Panc1 (cell line): Measurements from ENCODE around the gene EEF2K. TPM values are rescaled to one million over a fixed set of nuclear protein-coding genes. Genes with fewer than 3 reads are reported as not detected.
A peak's percentile ranks its signal among the peaks of the same experiment; 100 is the strongest.

ENCODE experiments used
- ATAC-seq: fragments of 200-7000 bp; cut with Tn5 transposase; 2 replicates; pipeline ENCODE4 v1.9.1; 2020; ENCODE audit warnings: mild to moderate bottlenecking, moderate library complexity
- BruUV-seq: library from RNA; stranded (reverse); fragments of 400-500 nt; replicated peaks from 2 replicates; lab custom pipeline; 2021; lab: Mats Ljungman, UMichigan
- CTCF ChIA-PET: fragments of 300-600 bp; sonication (Branson Sonifier 250); formaldehyde crosslinking; loops from one replicate; lab custom pipeline; 2022; ENCODE audit warnings: antibody characterized with exemption; lab: Charles Lee
- POLR2A ChIA-PET: fragments of 300-600 bp; sonication (Branson Sonifier 250); formaldehyde crosslinking; loops from one replicate; lab custom pipeline; 2022; ENCODE audit warnings: antibody characterized with exemption; lab: Charles Lee
- DNase-seq: peaks from one replicate; pipeline ENCODE4 v3.0.0-alpha.2; 2010; ENCODE audit warnings: low read depth, low spot score
- H3K27ac ChIP-seq: 2 replicates; pipeline ENCODE4 v1.5.1; 2011; ENCODE audit warnings: mild to moderate bottlenecking, low read length, inconsistent platforms
- H3K27me3 ChIP-seq: fragments of 200-500 bp; sonication (Bioruptor generic); 2 replicates; pipeline ENCODE4 v1.6.0; 2014; ENCODE audit warnings: low read length, inconsistent platforms; ENCODE audit not compliant: control insufficient read depth, insufficient read depth
- H3K36me3 ChIP-seq: fragments of 200-500 bp; sonication (Bioruptor generic); 2 replicates; pipeline ENCODE4 v1.5.1; 2014; ENCODE audit warnings: inconsistent platforms, mild to moderate bottlenecking, low read length, moderate library complexity; ENCODE audit not compliant: control insufficient read depth, insufficient read depth
- H3K4me1 ChIP-seq: 2 replicates; pipeline ENCODE4 v1.5.1; 2011; ENCODE audit warnings: inconsistent platforms, mild to moderate bottlenecking, low read length, moderate library complexity; ENCODE audit not compliant: control insufficient read depth, insufficient read depth
- H3K4me3 ChIP-seq, 2 experiments: 2 replicates each; pipeline ENCODE4 v1.5.1; 2011 to 2012; ENCODE audit warnings: low read depth in 2 of 2, low read length in 2 of 2, mild to moderate bottlenecking in 2 of 2, inconsistent platforms in 1 of 2, moderate library complexity in 1 of 2
- H3K9me3 ChIP-seq: fragments of 200-500 bp; sonication (Bioruptor generic); 2 replicates; pipeline ENCODE4 v1.5.1; 2014; ENCODE audit warnings: low read depth, mild to moderate bottlenecking, inconsistent platforms, low read length, moderate library complexity; ENCODE audit not compliant: control insufficient read depth, insufficient read depth
- POLR2AphosphoS5 ChIP-seq: IDR thresholded peaks from 2 replicates; pipeline ENCODE4 v1.6.1; 2012; ENCODE audit warnings: mild to moderate bottlenecking, low read depth, low read length, moderate library complexity
- SIN3A ChIP-seq: IDR thresholded peaks from 2 replicates; pipeline ENCODE4 v1.6.1; 2012; ENCODE audit warnings: low read depth, mild to moderate bottlenecking, low read length, moderate library complexity, borderline replicate concordance; ENCODE audit not compliant: insufficient read depth
- TCF7L2 ChIP-seq: IDR thresholded peaks from 2 replicates; pipeline ENCODE4 v1.6.1; 2011; ENCODE audit warnings: mild to moderate bottlenecking, low read depth, low read length, inconsistent platforms
- in situ Hi-C: cut with HindIII; loops from 2 replicates; pipeline ENCODE4 v1.10.0; 2016; ENCODE audit warnings: low sequenced_read_pairs, low pct_unique_long_range_greater_than_20kb
- intact Hi-C: fragments of 100-400 bp; cut with micrococcal nuclease; formaldehyde crosslinking; loops from one replicate; pipeline ENCODE4 v1.10.0; 2022; ENCODE audit not compliant: unreplicated experiment
- total RNA-seq: library from RNA; stranded (reverse); gene quantifications from one replicate; pipeline ENCODE4 v1.2.1, GENCODE V29; 2021; ENCODE audit not compliant: unreplicated experiment
- TF ChIP-seq, protein P1 (sequence below), 2 experiments: IDR thresholded peaks; 2 replicates each; pipeline ENCODE4 v1.6.1; 2011 to 2012; ENCODE audit warnings: low read depth in 2 of 2, control low read depth in 1 of 2, low read length in 1 of 2, mild to moderate bottlenecking in 1 of 2, moderate library complexity in 1 of 2; ENCODE audit not compliant: insufficient read depth in 1 of 2
- TF ChIP-seq, protein P2 (sequence below): fragments of 450-650 bp; IDR thresholded peaks from 2 replicates; pipeline ENCODE4 v1.5.1; 2017; ENCODE audit warnings: mild to moderate bottlenecking

The EEF2K gene
- total RNA-seq, 1 experiment from 2014 or later, result 15.0 TPM

DNA sequence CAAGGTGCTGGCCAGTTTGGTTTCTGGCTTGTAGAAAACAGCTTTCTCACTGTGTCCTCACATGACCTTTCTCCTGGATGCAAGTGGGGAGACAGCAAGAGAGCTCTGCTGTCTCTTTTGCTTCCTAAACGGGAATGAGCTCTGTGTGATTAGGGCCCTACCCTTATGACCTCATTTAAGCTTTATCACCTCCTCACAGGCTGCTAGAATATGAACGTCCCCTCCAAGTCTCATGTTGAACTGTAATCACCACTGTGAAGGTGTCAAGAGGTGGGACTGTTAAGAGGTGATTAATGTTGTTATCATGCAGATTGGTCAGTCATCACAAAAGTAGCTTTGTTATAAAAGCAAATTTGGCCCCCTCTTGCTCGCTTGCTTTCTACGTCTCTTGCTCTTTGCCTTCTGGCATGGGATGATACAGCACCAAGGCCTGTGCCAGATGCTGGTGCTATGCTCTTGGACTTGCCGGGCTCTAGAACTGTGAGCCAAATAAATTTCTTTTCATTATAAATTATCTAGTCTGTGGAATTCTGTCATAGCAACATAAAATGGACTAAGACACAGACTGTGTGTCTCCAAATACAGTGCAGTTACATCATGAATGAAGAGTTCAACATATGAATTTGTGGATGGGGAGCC is 76.3 kb downstream of the EEF2K start:
- intact Hi-C loops, result no loop called here
- H3K9me3 ChIP-seq, result no peaks in the 10 kb centered on the region
- ATAC-seq, result no peak
- H3K36me3 ChIP-seq, result no peaks in the 10 kb centered on the region
- H3K27ac ChIP-seq, result no peak overlapping the region
- in situ Hi-C loops, result no loop called here
- POLR2A ChIA-PET, result no interaction called here
- no peak for TF ChIP-seq TCF7L2
- TF ChIP-seq, protein P1, sequence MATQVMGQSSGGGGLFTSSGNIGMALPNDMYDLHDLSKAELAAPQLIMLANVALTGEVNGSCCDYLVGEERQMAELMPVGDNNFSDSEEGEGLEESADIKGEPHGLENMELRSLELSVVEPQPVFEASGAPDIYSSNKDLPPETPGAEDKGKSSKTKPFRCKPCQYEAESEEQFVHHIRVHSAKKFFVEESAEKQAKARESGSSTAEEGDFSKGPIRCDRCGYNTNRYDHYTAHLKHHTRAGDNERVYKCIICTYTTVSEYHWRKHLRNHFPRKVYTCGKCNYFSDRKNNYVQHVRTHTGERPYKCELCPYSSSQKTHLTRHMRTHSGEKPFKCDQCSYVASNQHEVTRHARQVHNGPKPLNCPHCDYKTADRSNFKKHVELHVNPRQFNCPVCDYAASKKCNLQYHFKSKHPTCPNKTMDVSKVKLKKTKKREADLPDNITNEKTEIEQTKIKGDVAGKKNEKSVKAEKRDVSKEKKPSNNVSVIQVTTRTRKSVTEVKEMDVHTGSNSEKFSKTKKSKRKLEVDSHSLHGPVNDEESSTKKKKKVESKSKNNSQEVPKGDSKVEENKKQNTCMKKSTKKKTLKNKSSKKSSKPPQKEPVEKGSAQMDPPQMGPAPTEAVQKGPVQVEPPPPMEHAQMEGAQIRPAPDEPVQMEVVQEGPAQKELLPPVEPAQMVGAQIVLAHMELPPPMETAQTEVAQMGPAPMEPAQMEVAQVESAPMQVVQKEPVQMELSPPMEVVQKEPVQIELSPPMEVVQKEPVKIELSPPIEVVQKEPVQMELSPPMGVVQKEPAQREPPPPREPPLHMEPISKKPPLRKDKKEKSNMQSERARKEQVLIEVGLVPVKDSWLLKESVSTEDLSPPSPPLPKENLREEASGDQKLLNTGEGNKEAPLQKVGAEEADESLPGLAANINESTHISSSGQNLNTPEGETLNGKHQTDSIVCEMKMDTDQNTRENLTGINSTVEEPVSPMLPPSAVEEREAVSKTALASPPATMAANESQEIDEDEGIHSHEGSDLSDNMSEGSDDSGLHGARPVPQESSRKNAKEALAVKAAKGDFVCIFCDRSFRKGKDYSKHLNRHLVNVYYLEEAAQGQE (IDR thresholded peaks at IDR 0.05; ENCODE audit: insufficient read depth in 1 of 2, low read depth in 2 of 2, low read length in 1 of 2), result no peak
- TF ChIP-seq SIN3A, result no peak
- TF ChIP-seq, protein P2, sequence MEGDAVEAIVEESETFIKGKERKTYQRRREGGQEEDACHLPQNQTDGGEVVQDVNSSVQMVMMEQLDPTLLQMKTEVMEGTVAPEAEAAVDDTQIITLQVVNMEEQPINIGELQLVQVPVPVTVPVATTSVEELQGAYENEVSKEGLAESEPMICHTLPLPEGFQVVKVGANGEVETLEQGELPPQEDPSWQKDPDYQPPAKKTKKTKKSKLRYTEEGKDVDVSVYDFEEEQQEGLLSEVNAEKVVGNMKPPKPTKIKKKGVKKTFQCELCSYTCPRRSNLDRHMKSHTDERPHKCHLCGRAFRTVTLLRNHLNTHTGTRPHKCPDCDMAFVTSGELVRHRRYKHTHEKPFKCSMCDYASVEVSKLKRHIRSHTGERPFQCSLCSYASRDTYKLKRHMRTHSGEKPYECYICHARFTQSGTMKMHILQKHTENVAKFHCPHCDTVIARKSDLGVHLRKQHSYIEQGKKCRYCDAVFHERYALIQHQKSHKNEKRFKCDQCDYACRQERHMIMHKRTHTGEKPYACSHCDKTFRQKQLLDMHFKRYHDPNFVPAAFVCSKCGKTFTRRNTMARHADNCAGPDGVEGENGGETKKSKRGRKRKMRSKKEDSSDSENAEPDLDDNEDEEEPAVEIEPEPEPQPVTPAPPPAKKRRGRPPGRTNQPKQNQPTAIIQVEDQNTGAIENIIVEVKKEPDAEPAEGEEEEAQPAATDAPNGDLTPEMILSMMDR, result no peak
- no peak for TF ChIP-seq POLR2AphosphoS5
- no peaks in the 10 kb centered on the region for H3K27me3 ChIP-seq
- BruUV-seq, result no TSS peak
- DNase-seq, result no peak
- CTCF ChIA-PET, result no interaction called here
- H3K4me3 ChIP-seq, result no peak overlapping the region
- no peaks in the 10 kb centered on the region for H3K4me1 ChIP-seq

DNA sequence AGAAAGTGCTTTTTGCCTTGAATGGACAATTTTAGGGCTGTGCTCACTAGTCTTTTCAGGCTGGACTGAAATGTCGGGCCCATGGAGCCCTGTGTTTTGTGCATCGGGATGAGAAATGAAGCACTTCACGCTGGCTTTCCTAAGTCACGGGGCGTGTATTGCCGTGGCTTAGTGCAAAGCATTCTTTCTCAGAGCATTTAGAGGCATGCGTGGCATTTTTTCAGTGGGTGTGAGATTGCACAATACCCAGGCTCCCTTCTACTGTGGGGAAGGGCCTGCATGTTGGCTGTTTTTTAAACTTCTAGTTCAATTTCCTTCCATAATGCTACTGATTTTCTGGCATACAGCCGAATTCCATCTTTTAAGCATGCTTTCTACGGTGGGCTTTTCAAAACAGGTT is 78.6 kb downstream of the EEF2K start:
- Histone ChIP-seq H3K4me3 (no peak overlapping the region), H3K4me1 (no peaks in the 10 kb centered on the region), H3K27ac (no peak overlapping the region), H3K27me3 (no peaks in the 10 kb centered on the region), H3K9me3 (no peaks in the 10 kb centered on the region), H3K36me3 (no peaks in the 10 kb centered on the region)
- POLR2A ChIA-PET, result no interaction called here
- TSS peak; percentile 58 for BruUV-seq
- no peak for DNase-seq
- intact Hi-C loops, result no loop called here
- ATAC-seq, result no peak
- CTCF ChIA-PET, result no interaction called here
- no peak for TF ChIP-seq SIN3A
- TF ChIP-seq POLR2AphosphoS5, result no peak
- no peak for TF ChIP-seq TCF7L2
- TF ChIP-seq, protein P1 (IDR thresholded peaks at IDR 0.05; ENCODE audit: insufficient read depth in 1 of 2, low read depth in 2 of 2, low read length in 1 of 2), result no peak
- TF ChIP-seq, protein P2, result no peak
- in situ Hi-C loops, result no loop called here
